LNCaP clone FGC (cell line): ENCODE measurements around the gene CMSS1.

Experiments used
- DNase-seq: peaks from one replicate; pipeline ENCODE4 v3.0.0-alpha.2; 2011; ENCODE audit warnings: low read depth
- H3K4me3 ChIP-seq: 2 replicates; pipeline ENCODE4 v1.5.1; 2011; ENCODE audit warnings: mild to moderate bottlenecking, low read depth, low read length, control low read depth
- TF ChIP-seq, protein P1 (sequence below): IDR thresholded peaks from 2 replicates; pipeline ENCODE4 v1.5.1; 2012; ENCODE audit warnings: mild to moderate bottlenecking; ENCODE audit not compliant: control insufficient read depth, insufficient read depth; ENCODE audit errors: extremely low read depth

Gene CMSS1

GRCh38 chr3:99948467-99949089 is 130.9 kb downstream of the CMSS1 start:
- TF ChIP-seq, protein P1, sequence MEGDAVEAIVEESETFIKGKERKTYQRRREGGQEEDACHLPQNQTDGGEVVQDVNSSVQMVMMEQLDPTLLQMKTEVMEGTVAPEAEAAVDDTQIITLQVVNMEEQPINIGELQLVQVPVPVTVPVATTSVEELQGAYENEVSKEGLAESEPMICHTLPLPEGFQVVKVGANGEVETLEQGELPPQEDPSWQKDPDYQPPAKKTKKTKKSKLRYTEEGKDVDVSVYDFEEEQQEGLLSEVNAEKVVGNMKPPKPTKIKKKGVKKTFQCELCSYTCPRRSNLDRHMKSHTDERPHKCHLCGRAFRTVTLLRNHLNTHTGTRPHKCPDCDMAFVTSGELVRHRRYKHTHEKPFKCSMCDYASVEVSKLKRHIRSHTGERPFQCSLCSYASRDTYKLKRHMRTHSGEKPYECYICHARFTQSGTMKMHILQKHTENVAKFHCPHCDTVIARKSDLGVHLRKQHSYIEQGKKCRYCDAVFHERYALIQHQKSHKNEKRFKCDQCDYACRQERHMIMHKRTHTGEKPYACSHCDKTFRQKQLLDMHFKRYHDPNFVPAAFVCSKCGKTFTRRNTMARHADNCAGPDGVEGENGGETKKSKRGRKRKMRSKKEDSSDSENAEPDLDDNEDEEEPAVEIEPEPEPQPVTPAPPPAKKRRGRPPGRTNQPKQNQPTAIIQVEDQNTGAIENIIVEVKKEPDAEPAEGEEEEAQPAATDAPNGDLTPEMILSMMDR, result no peak
- DNase-seq, result no peak
- H3K4me3 ChIP-seq, result no peak overlapping the region

- TF ChIP-seq, protein P1, result no peak
- no peak for DNase-seq
- H3K4me3 ChIP-seq, result no peak overlapping the region
These were observed 132.5 kb downstream of the CMSS1 start for GRCh38 chr3:99949956-99950670.

DNA sequence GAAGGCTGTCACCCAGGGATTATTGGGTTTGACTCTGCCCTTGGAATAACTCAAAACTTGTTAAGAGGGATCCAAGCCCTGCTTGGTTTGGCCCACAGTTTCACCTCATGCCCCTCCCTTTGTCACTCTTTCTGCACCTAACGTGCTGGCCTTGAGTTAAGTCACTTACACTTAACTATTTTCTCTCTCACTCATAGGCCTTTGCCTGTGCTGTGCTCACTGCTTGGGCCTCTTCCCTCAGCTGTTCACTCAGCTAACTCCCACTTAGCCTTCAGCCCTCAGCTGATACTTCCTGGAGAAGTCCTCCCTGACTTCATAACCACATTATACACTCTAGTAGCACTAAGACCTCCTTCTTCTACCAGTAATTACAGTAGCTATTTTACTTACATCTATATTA is 133.3 kb downstream of the CMSS1 start:
- no peak for DNase-seq
- TF ChIP-seq, protein P1, result no peak
- H3K4me3 ChIP-seq, result no peak overlapping the region

GRCh38 chr3:99951701-99952100 is 134.0 kb downstream of the CMSS1 start:
- TF ChIP-seq, protein P1, result no peak
- no peak for DNase-seq
- no peak overlapping the region for H3K4me3 ChIP-seq

DNA sequence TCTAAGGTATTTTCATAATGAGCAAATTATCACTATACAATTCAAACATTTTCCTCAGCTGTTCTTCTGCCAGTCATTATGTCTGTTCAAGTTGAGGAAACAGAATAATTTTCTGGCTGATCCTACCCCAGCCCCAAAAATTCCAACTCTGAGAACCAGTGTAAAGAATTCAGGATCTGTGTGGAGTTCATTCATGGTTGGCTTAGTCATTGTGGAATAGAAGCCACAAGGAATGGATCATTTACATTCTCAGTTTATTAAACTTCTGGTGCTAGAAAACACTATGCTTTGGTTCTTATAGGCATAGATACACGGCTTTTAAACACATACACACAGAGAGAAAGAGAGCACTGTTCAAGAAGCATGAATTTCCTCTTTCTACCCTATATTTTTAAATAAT is 134.6 kb downstream of the CMSS1 start:
- no peak overlapping the region for H3K4me3 ChIP-seq
- DNase-seq, result no peak
- TF ChIP-seq, protein P1, result no peak

- no peak for DNase-seq
- no peak overlapping the region for H3K4me3 ChIP-seq
- TF ChIP-seq, protein P1, result no peak
These were observed 135.9 kb downstream of the CMSS1 start for GRCh38 chr3:99953596-99953995.

DNA sequence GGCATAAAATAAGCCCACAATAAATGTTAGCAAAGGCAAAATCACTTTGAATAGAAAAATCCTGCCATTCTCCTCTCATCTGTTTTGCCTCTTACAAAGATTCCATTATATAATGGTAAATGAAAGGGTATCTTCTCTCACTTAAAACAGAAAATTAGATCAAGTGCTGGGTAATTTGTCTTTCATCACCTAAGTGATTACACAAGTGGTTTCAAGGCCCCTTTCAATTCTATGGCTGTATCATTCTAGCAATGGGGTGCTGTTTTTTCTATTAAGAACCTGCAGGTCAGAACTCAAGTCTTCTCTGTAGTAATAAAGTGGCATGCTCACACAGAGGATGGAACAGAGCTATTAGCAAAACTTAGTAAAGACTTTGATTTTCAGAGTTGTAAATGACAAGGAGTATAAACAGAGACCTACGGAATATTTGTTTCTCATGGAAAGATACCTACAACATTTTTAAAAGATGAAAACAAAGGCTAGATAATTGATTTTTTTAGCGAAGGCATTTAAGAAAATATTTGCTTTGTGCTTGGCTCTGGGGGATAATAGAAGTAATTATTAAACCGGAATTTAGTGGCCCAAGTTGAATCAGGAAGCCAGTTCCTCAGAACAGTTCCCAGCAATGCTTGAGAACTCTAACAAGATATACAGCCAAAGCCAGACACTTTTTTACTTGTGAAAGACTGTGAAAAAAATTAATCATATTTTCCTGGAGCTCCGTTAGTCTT is 137.4 kb downstream of the CMSS1 start:
- TF ChIP-seq, protein P1, result no peak
- no peak overlapping the region for H3K4me3 ChIP-seq
- no peak for DNase-seq
